ACHN (cell line): ENCODE results near the gene EGFR.
"Not testable (repeated sequence)": the region's sequence is repeated elsewhere in the genome, so short reads cannot be mapped to it uniquely, and the experiment has no call there.

Source experiments
- DNase-seq: peaks from one replicate; pipeline ENCODE4 v3.0.0-alpha.2; 2015
- in situ Hi-C: cut with HindIII; loops from 2 replicates; pipeline ENCODE4 v1.10.0; 2017; ENCODE audit warnings: low sequenced_read_pairs, low pct_ligation_motif_present, low pct_unique_long_range_greater_than_20kb

Gene EGFR

DNA sequence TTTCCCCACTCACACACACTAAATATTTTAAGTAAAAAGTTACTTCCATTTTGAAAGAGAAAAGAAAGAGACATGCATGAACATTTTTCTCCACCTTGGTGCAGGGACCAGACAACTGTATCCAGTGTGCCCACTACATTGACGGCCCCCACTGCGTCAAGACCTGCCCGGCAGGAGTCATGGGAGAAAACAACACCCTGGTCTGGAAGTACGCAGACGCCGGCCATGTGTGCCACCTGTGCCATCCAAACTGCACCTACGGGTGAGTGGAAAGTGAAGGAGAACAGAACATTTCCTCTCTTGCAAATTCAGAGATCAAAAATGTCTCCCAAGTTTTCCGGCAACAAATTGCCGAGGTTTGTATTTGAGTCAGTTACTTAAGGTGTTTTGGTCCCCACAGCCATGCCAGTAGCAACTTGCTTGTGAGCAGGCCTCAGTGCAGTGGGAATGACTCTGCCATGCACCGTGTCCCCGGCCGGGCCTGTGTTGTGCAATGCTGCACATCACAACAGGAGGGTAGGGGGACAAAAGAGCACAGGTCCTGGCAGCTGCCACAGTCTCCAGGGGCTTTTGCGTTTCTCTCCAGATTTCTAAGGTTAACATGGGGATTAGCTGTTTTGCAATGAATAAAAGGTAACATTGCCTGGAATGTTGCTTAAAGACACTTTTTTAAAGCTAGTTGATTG, 146.5 kb downstream of the EGFR start:
- DNase-seq, result no peak
- in situ Hi-C loops, result no loop called here

GRCh38 chr7:55167296-55167695, 148.5 kb downstream of the EGFR start:
- DNase-seq, in situ Hi-C loops: not testable (repeated sequence)

GRCh38 chr7:55170335-55171069, 151.7 kb downstream of the EGFR start:
- in situ Hi-C loops, result no loop called here
- DNase-seq, result no peak

DNA sequence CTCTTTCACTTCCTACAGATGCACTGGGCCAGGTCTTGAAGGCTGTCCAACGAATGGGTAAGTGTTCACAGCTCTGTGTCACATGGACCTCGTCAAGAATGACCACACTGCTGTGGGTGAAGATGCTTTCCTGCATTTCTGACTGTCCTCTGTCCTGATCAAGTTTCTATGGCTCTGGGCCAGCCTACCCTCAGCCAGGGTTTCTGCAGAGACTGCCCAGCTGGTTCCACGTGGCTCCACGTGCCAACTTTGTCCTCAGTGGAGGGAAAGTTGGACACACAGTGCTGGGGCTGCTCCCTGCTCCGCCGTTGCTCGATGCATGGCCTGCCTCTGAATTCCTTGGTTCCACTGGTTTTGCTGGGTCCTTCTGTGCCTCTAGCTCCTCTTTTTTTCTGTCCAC, 152.3 kb downstream of the EGFR start:
- in situ Hi-C loops, result no loop called here
- no peak for DNase-seq

DNA sequence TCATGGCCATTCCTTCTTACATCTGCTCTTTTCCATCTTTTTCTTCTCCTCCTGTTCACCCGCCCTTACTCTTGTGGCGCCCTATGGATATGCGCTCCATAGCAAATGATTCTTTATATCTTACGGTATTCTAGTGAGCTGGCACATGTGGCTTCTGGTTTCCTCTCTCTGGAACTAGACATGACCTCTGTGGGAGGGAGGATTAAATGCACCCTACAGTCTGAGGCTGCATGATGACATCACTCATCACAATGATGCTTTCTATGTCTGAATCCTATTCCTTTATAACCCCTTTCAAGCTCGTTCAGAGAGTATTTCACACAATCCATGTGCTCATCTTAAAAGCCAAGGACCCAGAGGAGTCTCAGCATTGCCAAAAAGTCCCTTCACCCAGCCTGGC, 153.3 kb downstream of the EGFR start:
- in situ Hi-C loops, result no loop called here
- no peak for DNase-seq

GRCh38 chr7:55172881-55173609, 154.2 kb downstream of the EGFR start:
- in situ Hi-C loops, result no loop called here
- DNase-seq, result no peak

GRCh38 chr7:55173671-55174070, 154.9 kb downstream of the EGFR start:
- no peak for DNase-seq
- in situ Hi-C loops, result no loop called here

DNA sequence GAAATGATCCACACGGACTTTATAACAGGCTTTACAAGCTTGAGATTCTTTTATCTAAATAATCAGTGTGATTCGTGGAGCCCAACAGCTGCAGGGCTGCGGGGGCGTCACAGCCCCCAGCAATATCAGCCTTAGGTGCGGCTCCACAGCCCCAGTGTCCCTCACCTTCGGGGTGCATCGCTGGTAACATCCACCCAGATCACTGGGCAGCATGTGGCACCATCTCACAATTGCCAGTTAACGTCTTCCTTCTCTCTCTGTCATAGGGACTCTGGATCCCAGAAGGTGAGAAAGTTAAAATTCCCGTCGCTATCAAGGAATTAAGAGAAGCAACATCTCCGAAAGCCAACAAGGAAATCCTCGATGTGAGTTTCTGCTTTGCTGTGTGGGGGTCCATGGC, 155.6 kb downstream of the EGFR start:
- in situ Hi-C loops, result no loop called here
- DNase-seq, result no peak

GRCh38 chr7:55174856-55175255, 156.0 kb downstream of the EGFR start:
- in situ Hi-C loops, result no loop called here
- DNase-seq, result no peak

- in situ Hi-C loops, result no loop called here
- no peak for DNase-seq
Observed at GRCh38 chr7:55177068-55177530, 158.3 kb downstream of the EGFR start.

DNA sequence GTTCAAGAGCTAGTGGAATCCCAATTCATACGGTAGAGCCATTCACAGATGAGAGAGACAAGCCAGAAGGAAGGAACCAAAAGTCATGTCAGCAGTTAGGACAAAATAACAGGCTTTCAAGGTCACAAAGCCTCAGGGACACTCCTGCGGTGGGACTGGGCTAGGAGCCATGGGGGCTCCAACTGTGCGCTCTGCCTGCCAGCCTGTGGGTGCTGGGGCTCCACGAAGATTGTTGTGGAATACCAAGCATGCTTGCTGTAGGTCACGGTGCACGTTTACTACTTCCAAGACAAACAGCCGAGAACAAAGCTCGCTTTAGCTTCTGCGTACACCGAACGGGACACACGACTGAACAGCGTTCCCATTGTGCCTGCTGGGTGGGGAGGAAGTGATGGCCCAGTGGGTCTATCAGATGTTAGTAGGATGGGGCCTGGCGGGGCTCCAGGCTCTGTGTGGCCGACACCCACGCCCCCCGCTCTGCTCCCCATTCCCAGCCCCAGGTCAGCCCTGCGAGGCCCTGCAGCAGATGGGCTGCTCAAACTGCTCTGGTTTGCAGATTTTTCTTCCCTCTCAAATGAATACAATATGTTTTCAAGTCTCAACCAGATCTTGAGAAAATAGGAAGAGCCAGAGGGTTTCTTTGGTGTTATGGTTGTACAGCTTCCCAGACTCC, 158.9 kb downstream of the EGFR start:
- in situ Hi-C loops, result no loop called here
- DNase-seq, result no peak

- in situ Hi-C loops, result no loop called here
- no peak for DNase-seq
Observed at GRCh38 chr7:55178292-55178862, 159.6 kb downstream of the EGFR start.

GRCh38 chr7:55178863-55179773, 160.3 kb downstream of the EGFR start:
- in situ Hi-C loops, result no loop called here
- no peak for DNase-seq

- no peak for DNase-seq
- in situ Hi-C loops, result no loop called here
Observed at GRCh38 chr7:55179931-55180682, 161.3 kb downstream of the EGFR start.

GRCh38 chr7:55180963-55181542, 162.2 kb downstream of the EGFR start:
- DNase-seq, result no peak
- in situ Hi-C loops, result no loop called here

- DNase-seq, result no peak
- in situ Hi-C loops, result no loop called here
Observed at GRCh38 chr7:55181762-55182161, 162.9 kb downstream of the EGFR start.

GRCh38 chr7:55183897-55184296, 165.1 kb downstream of the EGFR start:
- DNase-seq, result no peak
- in situ Hi-C loops, result no loop called here
